ENCODE measurements around the gene LILRB5. TPM values are rescaled to one million over a fixed set of nuclear protein-coding genes. Genes with fewer than 3 reads are reported as not detected.
"Not testable (repeated sequence)": the region's sequence is repeated elsewhere in the genome, so short reads cannot be mapped to it uniquely, and the experiment has no call there.

LILRB5 gene
- total RNA-seq, 2 donors from 2014 or later = 3.1 to 6.6 TPM

DNA sequence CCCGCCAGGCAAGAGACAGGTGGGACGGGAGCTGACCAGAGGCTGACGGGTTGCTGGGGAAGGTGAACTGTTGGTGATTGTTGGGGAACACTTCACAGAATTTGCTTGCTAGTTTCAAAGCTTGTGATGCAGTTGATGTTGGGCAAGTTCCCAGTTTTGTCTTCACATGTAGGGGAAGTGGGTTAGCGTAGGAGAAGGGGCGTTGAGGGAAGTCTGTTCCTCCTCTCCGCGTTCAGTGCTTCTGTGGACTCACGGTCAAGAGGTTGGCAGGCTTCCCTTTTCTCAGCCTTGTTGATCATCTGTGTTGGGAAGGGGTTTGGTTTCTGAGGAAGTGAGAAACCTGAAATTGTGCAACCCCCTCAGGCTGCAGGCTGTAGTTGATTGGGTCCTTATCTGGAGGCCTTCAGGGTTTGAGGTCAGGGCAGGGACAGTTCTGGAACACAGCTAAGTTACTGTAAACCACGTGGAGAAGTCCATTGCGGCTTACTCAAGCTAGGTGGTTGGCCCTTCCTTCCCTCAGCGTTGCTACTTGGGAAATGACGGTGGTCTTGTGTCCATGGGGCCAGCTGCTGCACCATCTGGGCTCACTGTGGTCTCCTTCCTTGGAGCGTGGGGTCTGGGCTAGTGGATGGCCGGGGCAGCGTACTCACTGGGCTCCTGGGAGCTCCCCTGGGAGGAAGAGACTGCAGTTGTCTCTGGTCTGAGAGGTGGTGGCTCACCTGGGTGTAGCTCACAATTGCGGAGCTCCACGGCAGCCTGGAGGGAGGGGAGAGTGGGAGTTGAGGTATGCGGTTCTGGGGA lies 48.9 kb downstream of the LILRB5 start:
- Histone ChIP-seq H3K4me1 (peaks cover 83% of the 10 kb centered on the region), H3K36me3 (replicated peaks in 1 of 2; ENCODE audit: insufficient read depth in 1 of 2, low read depth in 2 of 2) (peaks cover 5 to 23% of the 10 kb centered on the region in 2 donors), H3K27ac (peak overlapping the region; percentile 94 to 97 (median 96)), H3K9me3 (no peaks in the 10 kb centered on the region), H3K4me3 (no peak overlapping the region), H3K27me3 (no peaks in the 10 kb centered on the region)
- peak; percentile 69 to 94 (median 79) for DNase-seq
- ATAC-seq = peak; percentile 46
- WGBS, 2 donors = 60 to 72% methylated on average over 12 to 17 of the region's 18 CpGs
- peak; percentile 6 to 61 (median 47) for TF ChIP-seq POLR2A (IDR thresholded peaks at IDR 0.05)
- TF ChIP-seq, protein P1, sequence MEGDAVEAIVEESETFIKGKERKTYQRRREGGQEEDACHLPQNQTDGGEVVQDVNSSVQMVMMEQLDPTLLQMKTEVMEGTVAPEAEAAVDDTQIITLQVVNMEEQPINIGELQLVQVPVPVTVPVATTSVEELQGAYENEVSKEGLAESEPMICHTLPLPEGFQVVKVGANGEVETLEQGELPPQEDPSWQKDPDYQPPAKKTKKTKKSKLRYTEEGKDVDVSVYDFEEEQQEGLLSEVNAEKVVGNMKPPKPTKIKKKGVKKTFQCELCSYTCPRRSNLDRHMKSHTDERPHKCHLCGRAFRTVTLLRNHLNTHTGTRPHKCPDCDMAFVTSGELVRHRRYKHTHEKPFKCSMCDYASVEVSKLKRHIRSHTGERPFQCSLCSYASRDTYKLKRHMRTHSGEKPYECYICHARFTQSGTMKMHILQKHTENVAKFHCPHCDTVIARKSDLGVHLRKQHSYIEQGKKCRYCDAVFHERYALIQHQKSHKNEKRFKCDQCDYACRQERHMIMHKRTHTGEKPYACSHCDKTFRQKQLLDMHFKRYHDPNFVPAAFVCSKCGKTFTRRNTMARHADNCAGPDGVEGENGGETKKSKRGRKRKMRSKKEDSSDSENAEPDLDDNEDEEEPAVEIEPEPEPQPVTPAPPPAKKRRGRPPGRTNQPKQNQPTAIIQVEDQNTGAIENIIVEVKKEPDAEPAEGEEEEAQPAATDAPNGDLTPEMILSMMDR (IDR thresholded peaks at IDR 0.05) = no peak
- intact Hi-C loops (cut with DNase I) = no loop called here

DNA sequence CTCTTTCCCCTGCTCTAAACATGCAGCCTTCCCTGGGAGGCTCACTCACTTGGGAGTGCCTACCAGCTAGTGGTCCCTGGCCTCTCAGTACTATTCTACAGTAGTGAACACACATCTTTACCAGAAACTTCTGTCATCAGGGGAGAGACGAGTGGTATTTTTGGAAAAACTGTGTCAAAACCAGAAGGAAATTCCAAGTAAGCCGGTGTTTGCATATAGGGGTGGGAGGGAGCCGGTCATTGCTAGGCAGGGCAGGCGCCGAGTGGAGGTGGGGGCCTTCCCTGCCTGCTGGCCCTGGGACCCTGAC lies 49.4 kb downstream of the LILRB5 start:
- Histone ChIP-seq H3K36me3 (replicated peaks in 1 of 2; ENCODE audit: insufficient read depth in 1 of 2, low read depth in 2 of 2) (peaks cover 5 to 24% of the 10 kb centered on the region in 2 donors), H3K4me3 (no peak overlapping the region), H3K27me3 (no peaks in the 10 kb centered on the region), H3K4me1 (peaks cover 89% of the 10 kb centered on the region), H3K27ac (peak overlapping the region; percentile 94 to 97 (median 96)), H3K9me3 (no peaks in the 10 kb centered on the region)
- WGBS, 2 donors = 70 to 73% methylated on average over 5 of the region's 5 CpGs
- DNase-seq (no peak), ATAC-seq (no peak)
- TF ChIP-seq, protein P1 (IDR thresholded peaks at IDR 0.05) = no peak
- TF ChIP-seq POLR2A (IDR thresholded peaks at IDR 0.05) = no peak
- intact Hi-C loops (cut with DNase I) = no loop called here

DNA sequence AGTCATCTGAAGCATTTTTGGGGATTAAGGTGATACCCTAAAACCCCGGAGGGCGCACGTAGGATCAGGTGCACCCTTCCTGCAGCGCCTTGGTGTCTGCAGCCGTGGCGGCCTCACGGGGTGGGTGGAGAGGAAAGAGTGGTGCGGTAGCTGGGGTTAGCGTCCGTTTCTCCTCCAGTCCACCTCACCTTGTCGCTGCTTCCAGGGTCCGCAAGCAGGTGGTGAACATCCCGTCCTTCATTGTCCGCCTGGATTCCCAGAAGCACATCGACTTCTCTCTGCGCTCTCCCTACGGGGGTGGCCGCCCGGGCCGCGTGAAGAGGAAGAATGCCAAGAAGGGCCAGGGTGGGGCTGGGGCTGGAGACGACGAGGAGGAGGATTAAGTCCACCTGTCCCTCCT lies 49.9 kb downstream of the LILRB5 start:
- H3K9me3 ChIP-seq; ATAC-seq; H3K27me3 ChIP-seq; H3K4me3 ChIP-seq; intact Hi-C loops (cut with DNase I); DNase-seq: not testable (repeated sequence)
- peaks cover 5 to 28% of the 10 kb centered on the region in 2 donors for H3K36me3 ChIP-seq (replicated peaks in 1 of 2; ENCODE audit: insufficient read depth in 1 of 2, low read depth in 2 of 2)
- peaks cover 93% of the 10 kb centered on the region for H3K4me1 ChIP-seq
- H3K27ac ChIP-seq = peak overlapping the region; percentile 94 to 97 (median 96)
- WGBS, 2 donors = 75 to 84% methylated on average over 23 of the region's 23 CpGs

DNA sequence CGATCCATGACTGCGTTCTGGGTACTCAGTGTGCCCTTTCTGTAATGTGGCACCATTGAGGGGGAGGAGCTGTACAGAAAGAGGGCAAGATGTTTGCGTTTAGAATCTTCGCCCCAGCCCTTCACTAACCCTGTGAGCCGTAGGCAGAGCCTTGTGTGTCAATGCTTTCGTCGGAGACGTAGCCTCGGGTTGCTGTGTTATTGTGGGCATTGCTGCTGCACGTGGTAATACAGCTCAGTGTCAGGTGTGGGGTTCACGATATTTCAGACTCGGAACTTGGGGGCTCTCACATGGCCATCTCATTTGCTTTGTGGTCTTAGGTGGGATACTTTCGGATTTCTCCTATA lies 50.3 kb downstream of the LILRB5 start:
- Histone ChIP-seq H3K27ac (peak overlapping the region in 3 of 4 donors; percentile 94 to 97 (median 94)), H3K4me1 (peaks cover 97% of the 10 kb centered on the region), H3K9me3 (no peaks in the 10 kb centered on the region), H3K36me3 (replicated peaks in 1 of 2; ENCODE audit: insufficient read depth in 1 of 2, low read depth in 2 of 2) (peaks cover 5 to 30% of the 10 kb centered on the region in 2 donors), H3K4me3 (no peak overlapping the region), H3K27me3 (no peaks in the 10 kb centered on the region)
- intact Hi-C loops (cut with DNase I) = no loop called here
- DNase-seq (no peak), ATAC-seq (no peak)
- 68 to 72% methylated on average over 13 of the region's 13 CpGs for WGBS, 2 donors
- TF ChIP-seq POLR2A (IDR thresholded peaks at IDR 0.05) = no peak
- TF ChIP-seq, protein P1 (IDR thresholded peaks at IDR 0.05) = no peak

DNA sequence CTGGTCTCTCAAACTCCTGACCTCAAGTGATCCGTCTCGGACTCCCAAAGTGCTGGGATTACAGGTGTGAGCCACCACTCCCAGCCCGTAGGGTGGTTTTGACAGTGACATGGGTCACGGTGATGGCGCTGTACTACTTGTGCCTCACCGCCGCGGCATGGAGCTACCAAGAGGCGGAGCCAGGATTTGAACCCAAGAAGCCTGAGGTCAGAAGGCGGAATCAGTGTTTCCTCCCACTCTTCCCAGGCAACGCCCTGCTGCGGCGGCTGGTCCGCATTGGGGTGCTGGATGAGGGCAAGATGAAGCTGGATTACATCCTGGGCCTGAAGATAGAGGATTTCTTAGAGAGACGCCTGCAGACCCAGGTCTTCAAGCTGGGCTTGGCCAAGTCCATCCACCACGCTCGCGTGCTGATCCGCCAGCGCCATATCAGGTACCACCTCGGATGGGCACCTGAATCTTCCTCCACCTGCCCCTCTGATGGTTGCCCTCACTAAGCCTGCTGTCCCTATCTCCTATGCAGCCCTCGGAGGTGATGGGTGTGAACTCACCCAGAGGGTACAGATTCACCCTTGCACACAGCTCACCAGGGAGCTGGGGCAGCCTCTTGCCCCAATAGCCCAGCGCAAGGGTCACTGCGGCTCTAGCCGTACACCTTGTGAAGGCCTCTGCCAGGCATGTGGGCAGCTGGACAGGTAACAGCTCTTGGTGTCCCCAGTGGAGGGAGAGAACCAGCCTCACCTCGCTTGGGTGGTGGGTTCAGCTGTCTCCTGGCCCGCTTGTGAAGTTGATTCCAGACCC lies 50.8 kb downstream of the LILRB5 start:
- WGBS, 2 donors = 84 to 96% methylated on average over 14 to 27 of the region's 27 CpGs
- Histone ChIP-seq H3K36me3 (replicated peaks in 1 of 2; ENCODE audit: insufficient read depth in 1 of 2, low read depth in 2 of 2) (peaks cover 5 to 30% of the 10 kb centered on the region in 2 donors), H3K4me3 (no peak overlapping the region), H3K27me3 (no peaks in the 10 kb centered on the region), H3K27ac (peak overlapping the region in 3 of 4 donors; percentile 11 to 97 (median 94)), H3K9me3 (no peaks in the 10 kb centered on the region), H3K4me1 (peaks cover 99% of the 10 kb centered on the region)
- DNase-seq (peak in 1 of 4 donors; percentile 26), ATAC-seq (no peak)
- TF ChIP-seq POLR2A (IDR thresholded peaks at IDR 0.05) = peak in 1 of 3 donors; percentile 10
- TF ChIP-seq, protein P1 (IDR thresholded peaks at IDR 0.05) = no peak
- intact Hi-C loops (cut with DNase I) = no loop called here

Measured in body of pancreas (tissue), 4 donors.